ENCODE results near the gene MCRIP1. TPM values are rescaled to one million over a fixed set of nuclear protein-coding genes. Genes with fewer than 3 reads are reported as not detected.

Gene MCRIP1, protein sequence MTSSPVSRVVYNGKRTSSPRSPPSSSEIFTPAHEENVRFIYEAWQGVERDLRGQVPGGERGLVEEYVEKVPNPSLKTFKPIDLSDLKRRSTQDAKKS
- polyA plus RNA-seq (ENCODE audit: insufficient read length in 3 of 3): 10 to 100 TPM; 60.4 to 76.8 (median 65.9) TPM

DNA sequence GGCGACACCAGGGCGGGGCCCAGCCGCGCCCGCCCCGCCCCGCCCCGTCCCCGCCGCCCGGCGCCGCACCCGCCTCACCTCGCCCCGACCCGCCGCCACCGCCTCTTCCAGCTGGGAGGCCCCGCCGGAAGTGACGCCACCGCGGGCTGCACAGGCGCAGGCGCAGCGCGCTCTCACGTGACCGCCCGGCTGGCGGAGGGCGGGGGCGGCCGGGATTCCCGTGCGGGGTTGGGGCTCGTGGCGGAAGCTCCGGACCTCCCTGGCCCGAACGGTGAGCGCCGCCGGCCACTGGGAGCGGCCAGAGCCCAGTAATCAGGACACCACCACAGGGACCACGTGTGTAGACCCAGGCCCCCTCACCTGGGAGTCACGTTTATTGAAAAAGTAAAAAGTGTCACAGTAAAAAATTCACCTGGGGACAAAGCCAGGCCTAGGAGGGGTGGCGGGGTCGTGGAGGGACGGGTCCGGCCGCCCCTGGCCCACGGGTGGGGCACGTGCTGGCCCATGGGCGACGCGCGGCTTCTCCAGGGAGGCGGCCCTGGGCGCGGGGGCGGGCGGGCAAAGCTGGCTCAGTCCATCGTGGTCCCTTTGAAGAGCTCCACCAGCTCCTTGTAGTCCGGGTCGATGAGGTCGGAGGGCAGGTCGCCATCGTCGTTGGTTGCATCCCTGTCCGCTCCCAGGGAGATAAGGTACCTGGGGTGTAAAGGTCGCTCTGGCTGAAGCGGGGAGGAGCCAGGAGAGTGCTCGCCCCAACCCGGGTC lies at the start of gene MCRIP1:
Gene MCRIP1 (minus strand): TSS at position 132 of the 761 bp plus-strand sequence. CDS start 8,785 bp downstream, outside the sequence.
- peak; percentile 60 to 86 (median 80) for DNase-seq (ENCODE audit: low read depth in 3 of 3, low spot score in 2 of 3)

DNA sequence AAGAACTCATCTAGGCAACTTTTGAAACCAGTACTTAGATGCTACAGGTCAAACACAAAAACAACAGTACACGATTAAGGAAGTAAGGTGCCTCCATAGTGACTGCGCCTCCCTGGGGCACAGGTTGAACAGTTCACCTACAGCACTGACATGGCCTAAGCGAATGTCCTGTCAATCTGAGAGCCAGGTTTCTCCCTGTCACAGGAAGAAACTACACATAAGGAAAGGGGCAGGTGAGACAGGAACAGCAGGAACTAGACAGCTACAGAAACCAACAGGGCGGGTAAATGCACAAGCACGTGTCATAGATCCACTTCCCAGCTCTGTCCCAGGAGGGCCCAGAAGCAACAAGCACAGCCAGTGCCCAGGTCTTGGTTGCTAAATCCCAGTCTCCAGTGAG lies 46.0 kb upstream of the MCRIP1 start:
- DNase-seq (ENCODE audit: low read depth in 3 of 3, low spot score in 2 of 3): no peak

DNA sequence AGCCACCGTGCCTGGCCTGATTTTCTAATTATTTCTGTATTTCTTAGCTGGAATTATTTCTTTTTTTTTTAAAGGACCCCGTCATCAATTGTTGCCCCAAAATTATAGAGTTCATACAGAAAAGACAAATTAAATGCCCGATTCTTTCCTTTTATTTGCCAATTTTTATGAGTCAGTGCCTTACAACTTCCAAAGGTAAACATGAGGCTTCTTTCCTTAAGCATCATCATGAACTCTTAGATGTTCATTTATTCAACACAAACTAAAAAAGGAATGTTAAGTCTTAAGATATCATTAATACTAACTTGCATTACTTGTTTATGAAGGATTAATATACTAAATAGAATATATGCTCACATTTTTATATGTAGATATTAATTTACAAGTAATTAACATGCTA lies 45.2 kb upstream of the MCRIP1 start:
- DNase-seq (ENCODE audit: low read depth in 3 of 3, low spot score in 2 of 3): no peak

DNA sequence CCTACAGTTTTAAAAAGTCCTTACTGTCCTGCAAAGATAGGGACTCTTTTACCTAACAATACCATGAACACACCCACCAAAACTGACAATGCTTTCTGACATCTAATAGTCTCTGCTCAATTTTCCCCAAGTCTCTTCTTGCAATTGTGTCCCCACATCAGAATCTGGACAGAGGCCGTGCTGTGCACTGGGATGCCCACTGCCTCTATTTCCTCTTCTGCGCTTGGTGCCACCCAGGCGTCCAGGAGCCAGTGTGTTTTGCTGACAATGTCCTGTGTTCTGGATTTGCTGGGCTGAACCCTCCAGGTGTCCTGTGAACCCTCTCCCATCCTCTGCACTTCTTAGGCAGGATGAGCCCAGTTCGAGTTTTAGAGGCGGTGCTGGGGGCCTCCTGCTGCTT lies 44.5 kb upstream of the MCRIP1 start:
- DNase-seq (ENCODE audit: low read depth in 3 of 3, low spot score in 2 of 3): no peak

DNA sequence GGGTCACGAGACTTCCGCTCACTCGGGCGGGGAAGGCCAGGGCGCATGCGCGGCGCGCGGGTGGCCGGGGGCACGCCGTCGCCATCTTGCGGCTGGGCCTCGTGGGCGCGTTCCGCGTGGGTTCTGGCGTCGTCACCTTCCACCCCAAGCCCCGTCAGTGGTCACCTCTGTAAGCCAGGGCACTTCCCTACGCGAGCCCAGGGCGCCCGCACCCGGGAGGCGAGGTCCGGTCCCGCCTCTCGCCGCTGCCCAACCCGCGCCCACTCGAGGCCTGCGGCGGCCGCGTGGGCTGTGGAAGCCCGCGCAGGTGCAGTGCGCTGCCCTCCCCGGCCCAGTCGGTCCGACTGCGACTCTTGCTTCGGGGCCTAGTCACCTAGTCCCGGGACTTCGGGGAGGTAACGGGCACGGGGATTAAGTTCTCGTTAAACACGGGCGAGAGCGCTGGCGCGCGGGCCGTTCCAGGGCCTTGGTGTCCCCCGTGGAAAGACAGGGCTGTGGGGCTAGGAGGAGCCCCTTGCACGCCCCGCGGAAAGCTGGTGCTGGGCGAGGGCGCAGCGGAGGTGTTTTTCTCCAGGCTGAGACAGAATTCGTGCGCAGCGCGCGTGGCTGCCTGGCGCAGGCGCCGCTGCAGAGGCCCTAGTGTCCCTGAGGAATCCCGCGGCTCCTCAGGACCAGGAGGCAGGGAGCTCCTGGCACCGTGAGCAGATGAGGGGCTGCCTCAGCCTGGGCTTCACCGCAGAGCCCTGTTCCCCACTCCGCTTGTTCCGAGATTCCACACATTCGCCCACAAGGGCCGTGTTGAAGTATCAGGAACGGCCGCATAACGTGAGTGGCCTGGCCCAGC lies 38.5 kb upstream of the MCRIP1 start:
- peak in 2 of 3 donors; percentile 73 to 78 for DNase-seq (ENCODE audit: low read depth in 3 of 3, low spot score in 2 of 3)

DNA sequence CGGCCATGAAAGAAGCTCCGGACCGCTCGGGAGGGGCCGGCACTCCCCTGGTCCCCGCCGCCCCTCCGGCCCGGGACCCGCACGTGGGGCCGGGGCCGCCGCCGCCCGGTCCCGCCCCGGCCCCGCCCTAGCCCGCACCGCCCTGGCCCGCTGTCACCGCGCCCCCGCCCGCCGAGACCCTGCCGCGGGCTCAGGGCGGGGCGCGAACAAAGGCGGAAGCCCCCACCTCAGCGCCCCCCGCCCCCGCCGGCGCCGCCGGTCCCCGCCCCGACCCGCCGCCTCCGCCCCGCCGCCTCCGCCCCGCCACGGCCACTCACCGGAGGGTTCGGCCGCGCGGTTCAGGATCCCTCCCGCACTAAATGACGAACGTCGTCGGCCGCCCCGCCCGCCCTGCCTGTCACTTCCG lies 37.9 kb upstream of the MCRIP1 start, which contains the start of gene ARHGDIA:
Gene ARHGDIA (minus strand): TSS at position 357 of the 406 bp plus-strand sequence. CDS start 1,407 bp downstream, outside the sequence.
- DNase-seq (ENCODE audit: low read depth in 3 of 3, low spot score in 2 of 3): no peak

DNA sequence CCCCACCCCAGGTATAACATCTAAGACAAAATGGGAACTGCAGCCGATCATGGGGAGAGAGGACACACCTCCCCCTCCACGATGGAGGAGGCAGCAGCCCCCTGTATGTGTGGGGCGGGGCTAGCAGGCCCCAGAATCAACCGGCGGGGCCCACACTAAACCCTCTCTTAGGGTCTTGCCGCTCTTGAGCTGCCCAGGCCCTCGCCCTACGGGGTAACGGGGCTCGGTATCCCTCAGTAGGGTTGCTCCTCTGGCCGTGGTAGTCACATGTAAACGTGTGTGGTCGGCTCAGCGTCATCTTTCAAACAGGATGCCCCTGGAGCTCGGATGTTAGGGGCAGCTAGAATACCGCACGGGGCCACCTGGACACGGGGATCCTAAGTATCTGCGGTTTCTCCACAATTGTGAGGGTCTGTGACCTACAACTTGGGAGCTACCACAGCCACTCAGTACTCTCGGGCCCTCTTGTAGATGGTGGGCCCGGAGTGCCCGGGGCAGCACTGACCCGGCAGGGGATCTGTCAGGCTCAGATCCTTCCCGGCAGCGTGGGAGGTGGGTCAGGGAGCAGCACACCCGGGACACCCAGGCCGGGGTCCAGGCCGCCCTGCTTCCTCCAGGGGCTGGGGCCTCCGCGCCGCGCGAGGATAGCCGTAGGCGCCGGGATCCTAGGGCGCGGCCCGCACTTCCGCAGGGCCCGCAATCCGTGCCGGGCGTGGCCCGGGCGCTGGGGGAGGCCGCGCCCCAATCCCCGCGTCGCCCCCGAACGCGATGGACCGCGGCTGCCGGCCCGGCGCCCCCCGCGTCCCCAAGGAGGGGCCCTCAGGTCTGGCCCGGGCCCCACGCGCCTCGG lies 37.3 kb upstream of the MCRIP1 start:
- no peak for DNase-seq (ENCODE audit: low read depth in 3 of 3, low spot score in 2 of 3)

DNA sequence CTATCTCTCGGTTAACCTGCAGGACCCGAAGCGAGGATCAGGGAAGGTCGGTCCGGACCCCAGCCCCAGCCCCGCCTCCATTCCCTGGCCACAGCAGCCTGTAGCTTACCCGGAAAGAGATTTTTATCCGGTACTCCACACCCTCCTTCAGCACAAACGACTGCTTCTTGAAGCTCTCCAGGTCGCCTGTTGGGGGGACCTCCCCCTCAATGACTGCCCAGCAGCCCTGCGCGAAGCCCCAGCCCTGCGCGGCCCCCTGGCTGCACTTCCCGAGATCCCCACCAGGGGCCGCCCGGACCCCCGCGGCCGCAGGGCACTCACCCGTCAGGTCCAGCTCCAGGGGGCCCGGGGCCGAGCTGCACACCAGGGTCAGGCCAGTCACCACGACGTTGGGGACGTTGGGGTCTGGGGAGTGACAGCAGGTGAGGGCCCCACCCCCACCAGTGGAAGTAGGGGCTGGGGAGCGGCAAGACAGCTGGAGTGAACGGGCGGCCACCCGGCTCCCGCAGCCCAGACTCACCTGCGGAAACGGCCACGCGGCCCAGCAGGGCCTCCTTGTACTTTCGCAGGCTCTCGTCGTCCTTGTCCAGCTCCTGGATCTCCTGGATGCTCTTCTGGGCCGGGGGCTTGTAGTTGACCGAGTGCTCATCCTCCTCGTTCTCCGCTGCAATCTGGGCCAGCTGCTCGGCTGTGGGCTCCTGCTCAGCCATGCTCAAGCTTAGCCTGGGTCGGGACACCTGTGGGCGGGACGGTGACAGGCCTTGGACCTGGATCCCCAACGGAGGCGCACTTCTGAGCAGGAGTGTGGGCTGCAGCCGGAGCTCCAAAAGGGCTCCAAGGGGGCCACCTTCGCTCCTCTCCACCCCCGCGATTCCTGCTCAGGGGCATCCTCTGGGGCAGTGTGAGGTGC lies 36.4 kb upstream of the MCRIP1 start:
- no peak for DNase-seq (ENCODE audit: low read depth in 3 of 3, low spot score in 2 of 3)

DNA sequence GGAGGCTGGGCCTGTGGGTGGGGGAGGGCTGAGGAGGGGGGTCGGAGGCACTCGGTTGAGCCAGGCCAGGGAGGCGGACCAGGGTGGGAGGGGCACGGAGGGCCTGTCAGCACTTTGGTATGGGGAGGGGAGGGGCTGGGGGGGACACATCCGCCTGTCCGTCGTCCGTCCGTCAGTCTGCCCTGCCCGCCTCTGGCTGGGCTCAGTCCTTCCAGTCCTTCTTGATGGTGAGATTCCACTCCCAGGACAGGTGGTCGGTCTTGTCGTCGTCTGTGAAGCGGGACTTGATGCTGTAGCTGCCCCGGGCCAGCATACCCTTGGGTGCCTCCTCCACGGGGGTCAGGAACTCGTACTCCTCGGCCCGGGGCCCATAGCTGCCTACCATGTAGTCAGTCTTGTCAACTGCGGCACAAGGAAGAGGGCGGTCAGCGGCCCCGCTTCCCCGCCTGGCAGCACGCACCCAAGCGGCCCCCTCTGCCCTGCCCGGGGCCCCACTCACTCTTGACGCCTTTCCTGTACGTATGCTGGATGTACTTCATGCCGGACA lies 35.7 kb upstream of the MCRIP1 start:
- no peak for DNase-seq (ENCODE audit: low read depth in 3 of 3, low spot score in 2 of 3)

DNA sequence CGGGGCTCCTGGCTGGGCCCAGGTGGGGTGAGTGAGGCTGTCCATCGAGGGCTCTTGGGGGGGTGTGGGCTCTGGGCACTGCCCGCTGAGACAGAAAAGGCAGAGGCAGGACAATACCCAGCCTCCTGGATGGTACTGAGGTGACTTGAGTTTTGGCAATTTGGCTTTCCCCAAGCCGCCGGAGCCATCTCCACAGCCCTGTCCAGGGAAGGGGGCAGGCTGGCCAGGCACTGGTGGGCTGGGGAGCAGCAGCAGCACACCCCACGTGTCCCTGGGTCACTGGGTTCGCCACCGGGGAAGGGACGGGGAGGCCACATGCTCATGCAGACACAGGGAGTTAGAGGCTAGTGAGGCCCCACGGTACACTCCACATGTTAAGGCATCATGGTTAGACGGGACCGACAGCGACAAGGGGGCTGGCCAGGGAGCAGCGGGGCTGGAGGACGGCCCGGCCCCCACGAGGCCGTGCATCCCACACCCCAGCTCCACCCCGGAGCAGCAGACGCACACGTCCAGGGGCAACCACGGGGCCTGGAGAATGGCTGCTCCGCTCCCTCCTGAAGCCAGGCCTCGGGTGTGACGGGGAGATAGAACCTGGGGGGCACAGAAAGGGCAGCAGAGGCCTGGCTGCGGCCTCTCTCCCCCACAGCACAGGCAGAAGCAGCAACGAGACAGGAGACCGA lies 35.0 kb upstream of the MCRIP1 start:
- no peak for DNase-seq (ENCODE audit: low read depth in 3 of 3, low spot score in 2 of 3)

DNA sequence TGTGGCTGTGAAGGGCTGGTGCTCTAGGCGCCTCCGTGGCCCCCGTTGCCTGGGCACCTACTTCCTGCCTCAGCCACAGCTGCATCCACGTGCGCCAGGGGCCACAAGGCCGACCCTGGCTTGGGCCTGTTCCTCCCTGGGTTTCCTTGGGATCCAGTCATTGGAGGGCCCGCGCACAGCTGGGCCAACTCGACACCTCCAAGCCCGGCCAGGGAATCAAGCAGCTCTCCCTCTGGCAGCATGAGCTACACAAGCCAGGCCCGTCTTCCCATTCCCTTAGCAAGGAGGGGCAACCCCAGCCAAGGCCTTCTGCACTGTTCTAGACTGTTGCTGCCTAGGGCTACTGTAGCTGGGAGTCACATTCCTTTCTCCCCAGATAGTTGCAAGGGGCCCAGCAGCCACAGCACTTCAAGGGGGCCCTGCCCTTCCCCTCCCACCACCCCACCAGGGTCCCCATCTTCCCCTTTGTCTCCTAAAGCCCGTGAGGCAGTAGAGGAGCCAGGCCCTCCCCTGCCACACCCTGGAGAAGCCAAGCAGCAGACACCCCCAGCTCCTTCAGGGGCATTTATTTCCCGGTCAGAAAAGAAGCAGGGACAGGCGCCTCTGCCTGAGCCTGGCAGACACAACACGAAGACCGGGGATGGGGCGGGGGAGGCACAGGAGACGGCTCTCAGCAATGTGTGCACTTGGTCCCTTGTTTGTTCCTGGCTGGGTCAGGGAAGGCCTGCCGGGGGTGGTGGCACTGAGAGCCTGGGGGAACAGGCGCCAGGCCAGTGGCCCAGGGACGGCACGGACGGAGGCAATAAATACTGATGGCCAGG lies 34.3 kb upstream of the MCRIP1 start:
- no peak for DNase-seq (ENCODE audit: low read depth in 3 of 3, low spot score in 2 of 3)

DNA sequence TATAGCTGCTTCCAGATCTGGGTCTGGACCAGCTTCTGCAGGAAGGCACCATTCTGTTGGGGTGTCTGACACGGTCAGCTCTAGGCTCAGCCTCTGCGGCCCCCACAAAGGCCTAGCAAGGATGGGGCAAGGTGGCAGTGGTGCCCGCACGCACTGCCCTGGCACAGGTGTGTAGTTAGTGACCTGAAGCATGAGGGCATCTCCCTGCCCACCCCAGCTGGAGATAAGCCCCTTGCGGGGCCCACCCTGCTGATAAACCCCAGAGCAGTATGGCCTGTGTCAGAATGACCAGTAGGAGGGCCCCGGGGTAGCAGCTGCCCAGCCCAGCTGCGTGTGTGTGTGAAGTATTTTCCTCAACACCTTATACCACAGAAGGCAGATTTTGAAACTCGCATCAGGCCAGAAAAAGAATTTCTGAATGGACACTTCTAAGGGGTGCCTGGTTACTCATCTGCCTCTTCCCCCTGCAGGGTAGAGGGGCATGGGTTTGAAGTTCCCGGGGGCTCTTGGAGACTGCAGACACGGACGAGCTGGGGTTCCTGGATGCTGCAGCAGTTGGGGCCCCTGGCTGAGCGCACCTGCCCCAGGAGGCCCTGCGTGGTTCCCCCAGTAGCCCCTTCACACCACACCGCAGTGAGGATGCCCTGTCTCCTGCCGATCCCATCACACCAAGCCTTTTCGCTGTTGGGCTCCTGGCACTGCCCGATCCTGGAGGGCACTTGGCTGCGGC lies 33.5 kb upstream of the MCRIP1 start:
- DNase-seq (ENCODE audit: low read depth in 3 of 3, low spot score in 2 of 3): no peak

DNA sequence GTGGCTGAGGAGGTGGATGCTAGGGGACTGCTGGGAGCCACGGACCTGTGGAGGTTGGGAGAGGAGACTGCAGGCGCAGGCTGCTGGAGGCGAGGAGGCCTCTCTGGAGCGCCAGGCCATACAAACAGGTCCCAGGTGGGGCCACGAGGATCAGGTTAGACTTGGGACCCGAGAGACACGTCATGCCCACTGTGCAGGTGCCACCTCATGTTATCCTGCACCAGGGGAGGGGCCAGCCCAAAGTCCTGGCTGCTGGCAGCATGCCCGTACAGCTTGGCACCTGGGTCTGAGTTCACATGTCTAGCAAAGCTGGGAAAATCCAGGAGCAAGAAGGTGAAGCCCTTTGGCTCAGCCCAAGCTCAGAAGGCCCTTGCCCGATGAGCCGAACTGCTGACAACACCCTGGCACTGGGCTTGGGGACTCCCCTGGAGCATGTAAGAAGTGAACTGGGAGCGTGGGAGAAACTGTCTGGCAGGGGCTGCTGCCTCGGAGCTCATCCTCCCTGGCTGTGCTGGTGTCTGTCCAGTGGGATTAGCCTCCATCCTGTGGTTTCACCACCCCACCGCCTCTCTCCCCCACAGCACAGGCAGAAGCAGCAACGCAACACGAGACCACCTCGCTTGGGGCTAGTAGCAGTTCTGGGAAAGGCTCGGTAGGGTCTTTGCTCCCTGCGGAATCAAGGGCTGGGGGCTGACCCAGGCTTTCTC lies 32.8 kb upstream of the MCRIP1 start:
- no peak for DNase-seq (ENCODE audit: low read depth in 3 of 3, low spot score in 2 of 3)

DNA sequence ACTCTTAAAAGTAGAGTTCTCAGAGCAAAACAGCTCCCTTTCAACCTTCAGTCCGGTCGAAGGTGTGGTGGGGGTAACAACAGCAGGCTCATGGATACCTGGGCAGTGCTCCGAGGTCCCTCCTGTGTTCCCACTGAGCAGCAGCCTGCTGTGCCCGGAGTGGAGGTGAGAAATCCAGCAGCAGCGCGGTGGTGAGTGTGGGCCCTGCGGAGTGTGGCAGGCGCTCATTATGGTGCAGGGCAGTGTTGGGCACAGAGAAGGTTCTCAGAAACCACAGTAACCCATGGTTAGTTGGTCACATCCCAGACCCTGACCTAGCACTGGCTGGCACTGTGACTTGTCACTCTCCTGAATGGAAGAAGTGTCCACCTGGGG lies 32.3 kb upstream of the MCRIP1 start:
- no peak for DNase-seq (ENCODE audit: low read depth in 3 of 3, low spot score in 2 of 3)

DNA sequence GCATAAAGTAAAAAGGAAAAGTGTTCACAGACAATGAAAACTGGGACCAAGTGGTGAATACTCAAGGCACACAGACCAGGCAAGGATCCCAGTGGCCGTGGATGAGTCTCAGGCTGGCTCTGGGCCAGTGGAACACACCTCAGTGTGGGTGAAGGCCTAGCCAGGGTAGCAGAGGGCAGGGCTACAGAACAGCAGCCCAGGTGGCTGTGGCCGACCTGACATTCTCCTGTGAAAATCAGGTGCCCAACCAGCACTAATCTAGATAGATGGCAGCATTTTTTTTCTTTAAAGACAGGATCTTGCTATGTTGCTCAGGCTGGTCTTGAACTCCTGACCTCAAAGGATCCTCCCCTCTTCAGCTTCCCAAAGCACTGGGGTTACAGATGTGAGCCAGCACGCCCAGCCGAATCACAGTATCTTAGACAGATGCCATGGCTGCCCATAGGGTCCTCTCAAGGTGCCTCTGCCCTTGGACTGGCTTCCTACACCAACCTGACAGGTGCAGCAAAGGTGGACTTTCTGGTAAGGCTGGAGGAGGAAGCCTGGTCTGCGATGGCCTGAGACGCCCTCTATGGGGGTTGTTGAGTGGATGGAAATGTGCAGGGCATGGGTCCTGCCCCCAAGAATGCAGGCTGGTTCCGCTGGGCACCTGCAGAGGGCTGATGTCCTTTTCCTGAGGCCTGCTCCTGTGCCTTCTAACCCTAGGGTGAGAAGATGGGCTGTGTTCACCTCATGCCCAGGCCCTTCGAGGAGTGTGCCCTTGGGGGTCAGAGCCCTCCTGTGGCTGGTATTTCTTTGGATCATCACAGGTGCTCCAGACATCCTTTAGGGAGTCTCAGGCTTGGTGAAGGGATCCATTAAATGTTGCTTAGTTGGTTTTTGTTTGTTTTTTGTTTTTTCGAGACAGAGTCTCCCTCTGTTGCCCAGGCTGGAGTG lies 31.0 kb upstream of the MCRIP1 start:
- no peak for DNase-seq (ENCODE audit: low read depth in 3 of 3, low spot score in 2 of 3)

Measured in right renal cortex interstitium (tissue), 3 donors.